Stomach smooth muscle (tissue), 2 donors: ENCODE measurements around the gene DDX10.

Experiments
- H3K27ac ChIP-seq: one replicate; pipeline ENCODE4 v1.7.0; 2013; ENCODE audit warnings: mild to moderate bottlenecking, low read length, inconsistent platforms
- H3K27me3 ChIP-seq, 2 donors: one replicate each; pipeline ENCODE4 v1.7.0; 2013; ENCODE audit warnings: low read length in 2 of 2; ENCODE audit not compliant: insufficient read depth in 2 of 2, control insufficient read depth in 1 of 2
- H3K36me3 ChIP-seq, 2 donors: one replicate each; pipeline ENCODE4 v1.7.0; 2013; ENCODE audit warnings: low read length in 2 of 2; ENCODE audit not compliant: control insufficient read depth in 2 of 2, insufficient read depth in 2 of 2
- H3K4me1 ChIP-seq: one replicate; pipeline ENCODE4 v1.7.0; 2013; ENCODE audit warnings: low read length; ENCODE audit not compliant: control insufficient read depth, insufficient read depth
- H3K4me3 ChIP-seq, 2 donors: one replicate each; pipeline ENCODE4 v1.7.0; 2013; ENCODE audit warnings: low read length in 2 of 2
- H3K9ac ChIP-seq, 2 donors: one replicate each; pipeline ENCODE4 v1.7.0; 2013; ENCODE audit warnings: low read length in 2 of 2, mild to moderate bottlenecking in 1 of 2
- H3K9me3 ChIP-seq, 2 donors: one replicate each; pipeline ENCODE4 v1.7.0; 2013; ENCODE audit warnings: low read length in 2 of 2; ENCODE audit not compliant: control insufficient read depth in 2 of 2
- donor health status: healthy.
- donor health status: Pancreatic carcinoma.

The DDX10 gene

GRCh38 chr11:108933630-108934029, 268.8 kb downstream of the DDX10 start:
- Histone ChIP-seq H3K9ac (no peak overlapping the region), H3K9me3 (no peaks in the 10 kb centered on the region), H3K27me3 (no peaks in the 10 kb centered on the region), H3K36me3 (no peaks in the 10 kb centered on the region), H3K27ac (no peak overlapping the region), H3K4me1 (no peaks in the 10 kb centered on the region), H3K4me3 (no peak overlapping the region)

GRCh38 chr11:108934289-108934688, 269.4 kb downstream of the DDX10 start:
- no peaks in the 10 kb centered on the region for H3K4me1 ChIP-seq
- no peaks in the 10 kb centered on the region for H3K27me3 ChIP-seq
- H3K4me3 ChIP-seq: no peak overlapping the region
- H3K9me3 ChIP-seq: no peaks in the 10 kb centered on the region
- H3K36me3 ChIP-seq: no peaks in the 10 kb centered on the region
- H3K9ac ChIP-seq: no peak overlapping the region
- no peak overlapping the region for H3K27ac ChIP-seq

GRCh38 chr11:108934696-108935095, 269.8 kb downstream of the DDX10 start:
- H3K4me3 ChIP-seq: no peak overlapping the region
- H3K27ac ChIP-seq: no peak overlapping the region
- no peaks in the 10 kb centered on the region for H3K9me3 ChIP-seq
- H3K9ac ChIP-seq: no peak overlapping the region
- H3K4me1 ChIP-seq: no peaks in the 10 kb centered on the region
- H3K27me3 ChIP-seq: no peaks in the 10 kb centered on the region
- H3K36me3 ChIP-seq: no peaks in the 10 kb centered on the region

- no peak overlapping the region for H3K4me3 ChIP-seq
- no peak overlapping the region for H3K9ac ChIP-seq
- no peaks in the 10 kb centered on the region for H3K9me3 ChIP-seq
- H3K27me3 ChIP-seq: no peaks in the 10 kb centered on the region
- H3K36me3 ChIP-seq: peaks cover 7 to 11% of the 10 kb centered on the region in 2 donors
- no peaks in the 10 kb centered on the region for H3K4me1 ChIP-seq
- no peak overlapping the region for H3K27ac ChIP-seq
Observed at GRCh38 chr11:108937746-108938145, 272.9 kb downstream of the DDX10 start.

- H3K36me3 ChIP-seq: peaks cover 7 to 11% of the 10 kb centered on the region in 2 donors
- H3K27ac ChIP-seq: no peak overlapping the region
- no peak overlapping the region for H3K4me3 ChIP-seq
- no peaks in the 10 kb centered on the region for H3K9me3 ChIP-seq
- H3K27me3 ChIP-seq: no peaks in the 10 kb centered on the region
- no peaks in the 10 kb centered on the region for H3K4me1 ChIP-seq
- H3K9ac ChIP-seq: no peak overlapping the region
Observed at GRCh38 chr11:108938604-108939003, 273.7 kb downstream of the DDX10 start.

GRCh38 chr11:108939135-108939534, 274.3 kb downstream of the DDX10 start:
- Histone ChIP-seq H3K27me3 (no peaks in the 10 kb centered on the region), H3K9me3 (no peaks in the 10 kb centered on the region), H3K36me3 (peaks cover 7 to 11% of the 10 kb centered on the region in 2 donors), H3K27ac (no peak overlapping the region), H3K4me1 (no peaks in the 10 kb centered on the region), H3K9ac (no peak overlapping the region), H3K4me3 (no peak overlapping the region)

- Histone ChIP-seq H3K9ac (no peak overlapping the region), H3K27me3 (no peaks in the 10 kb centered on the region), H3K27ac (no peak overlapping the region)
Observed at GRCh38 chr11:108943853-108944252, 279.0 kb downstream of the DDX10 start.

GRCh38 chr11:108944471-108945178, 279.8 kb downstream of the DDX10 start:
- H3K9ac ChIP-seq: no peak overlapping the region
- H3K27ac ChIP-seq: no peak overlapping the region
- H3K4me3 ChIP-seq: no peak overlapping the region

More at GRCh38 chr11:108943853-108944252, 279.0 kb downstream of the DDX10 start:
- Histone ChIP-seq H3K4me3 (no peak overlapping the region), H3K4me1 (no peaks in the 10 kb centered on the region), H3K9me3 (no peaks in the 10 kb centered on the region), H3K36me3 (peaks cover 7 to 11% of the 10 kb centered on the region in 2 donors)

GRCh38 chr11:108945341-108945740, 280.5 kb downstream of the DDX10 start:
- Histone ChIP-seq H3K27me3 (no peaks in the 10 kb centered on the region), H3K36me3 (peaks cover 2 to 7% of the 10 kb centered on the region in 2 donors), H3K27ac (no peak overlapping the region), H3K4me1 (no peaks in the 10 kb centered on the region), H3K9ac (no peak overlapping the region), H3K4me3 (no peak overlapping the region), H3K9me3 (no peaks in the 10 kb centered on the region)

More at GRCh38 chr11:108944471-108945178, 279.8 kb downstream of the DDX10 start:
- H3K27me3 ChIP-seq: no peaks in the 10 kb centered on the region
- H3K36me3 ChIP-seq: peaks cover 7 to 11% of the 10 kb centered on the region in 2 donors
- no peaks in the 10 kb centered on the region for H3K4me1 ChIP-seq
- H3K9me3 ChIP-seq: no peaks in the 10 kb centered on the region

- no peak overlapping the region for H3K27ac ChIP-seq
- no peaks in the 10 kb centered on the region for H3K4me1 ChIP-seq
- H3K27me3 ChIP-seq: no peaks in the 10 kb centered on the region
- no peaks in the 10 kb centered on the region for H3K36me3 ChIP-seq
- H3K9me3 ChIP-seq: no peaks in the 10 kb centered on the region
- H3K9ac ChIP-seq: no peak overlapping the region
- no peak overlapping the region for H3K4me3 ChIP-seq
Observed at GRCh38 chr11:108947654-108948570, 283.0 kb downstream of the DDX10 start.
